Measurements from ENCODE around the gene NOTCH1.

NOTCH1 gene

GRCh38 chr9:136474021-136474640, 71.7 kb downstream of the NOTCH1 start:
- Histone ChIP-seq H3K4me3 (ENCODE audit: severe bottlenecking) (no peak overlapping the region), H3K27ac (ENCODE audit: poor library complexity, severe bottlenecking) (no peak overlapping the region), H3K36me3 (ENCODE audit: low read depth) (peaks cover 99% of the 10 kb centered on the region), H3K9me3 (ENCODE audit: severe bottlenecking) (no peaks in the 10 kb centered on the region), H3K27me3 (ENCODE audit: insufficient read depth, poor library complexity, severe bottlenecking) (no peaks in the 10 kb centered on the region), H3K4me1 (ENCODE audit: insufficient read depth, poor library complexity, severe bottlenecking) (no peaks in the 10 kb centered on the region)
- ATAC-seq (ENCODE audit: low read depth): no peak
- no peak for TF ChIP-seq CTCF (IDR thresholded peaks at IDR 0.05; ENCODE audit: poor library complexity, severe bottlenecking)
- DNase-seq (ENCODE audit: low spot score): no peak

- no peak for DNase-seq (ENCODE audit: low spot score)
- H3K9me3 ChIP-seq (ENCODE audit: severe bottlenecking): no peaks in the 10 kb centered on the region
- H3K27ac ChIP-seq (ENCODE audit: poor library complexity, severe bottlenecking): no peak overlapping the region
- H3K4me3 ChIP-seq (ENCODE audit: severe bottlenecking): no peak overlapping the region
- H3K27me3 ChIP-seq (ENCODE audit: insufficient read depth, poor library complexity, severe bottlenecking): no peaks in the 10 kb centered on the region
- H3K36me3 ChIP-seq (ENCODE audit: low read depth): peaks cover 99% of the 10 kb centered on the region
- ATAC-seq (ENCODE audit: low read depth): no peak
- no peaks in the 10 kb centered on the region for H3K4me1 ChIP-seq (ENCODE audit: insufficient read depth, poor library complexity, severe bottlenecking)
- TF ChIP-seq CTCF (IDR thresholded peaks at IDR 0.05; ENCODE audit: poor library complexity, severe bottlenecking): no peak
These were observed 72.5 kb downstream of the NOTCH1 start for GRCh38 chr9:136473354-136473721.

- TF ChIP-seq CTCF (IDR thresholded peaks at IDR 0.05; ENCODE audit: poor library complexity, severe bottlenecking): no peak
- ATAC-seq (ENCODE audit: low read depth) (no peak), DNase-seq (ENCODE audit: low spot score) (no peak)
- H3K27me3 ChIP-seq (ENCODE audit: insufficient read depth, poor library complexity, severe bottlenecking): no peaks in the 10 kb centered on the region
- peaks cover 100% of the 10 kb centered on the region for H3K36me3 ChIP-seq (ENCODE audit: low read depth)
- H3K4me3 ChIP-seq (ENCODE audit: severe bottlenecking): no peak overlapping the region
- H3K9me3 ChIP-seq (ENCODE audit: severe bottlenecking): no peaks in the 10 kb centered on the region
- no peaks in the 10 kb centered on the region for H3K4me1 ChIP-seq (ENCODE audit: insufficient read depth, poor library complexity, severe bottlenecking)
- no peak overlapping the region for H3K27ac ChIP-seq (ENCODE audit: poor library complexity, severe bottlenecking)
These were observed 73.1 kb downstream of the NOTCH1 start for GRCh38 chr9:136472640-136473353.

- ATAC-seq (ENCODE audit: low read depth): no peak
- TF ChIP-seq CTCF (IDR thresholded peaks at IDR 0.05; ENCODE audit: poor library complexity, severe bottlenecking): no peak
These were observed 73.9 kb downstream of the NOTCH1 start for GRCh38 chr9:136471802-136472487.

More at GRCh38 chr9:136471802-136472487, 73.9 kb downstream of the NOTCH1 start:
- Histone ChIP-seq H3K9me3 (ENCODE audit: severe bottlenecking) (no peaks in the 10 kb centered on the region), H3K4me1 (ENCODE audit: insufficient read depth, poor library complexity, severe bottlenecking) (no peaks in the 10 kb centered on the region), H3K27ac (ENCODE audit: poor library complexity, severe bottlenecking) (no peak overlapping the region), H3K27me3 (ENCODE audit: insufficient read depth, poor library complexity, severe bottlenecking) (no peaks in the 10 kb centered on the region), H3K4me3 (ENCODE audit: severe bottlenecking) (no peak overlapping the region), H3K36me3 (ENCODE audit: low read depth) (peaks cover 100% of the 10 kb centered on the region)
- DNase-seq (ENCODE audit: low spot score): no peak
